Ramos (cell line): ENCODE data around the gene NOP16.

Source experiments
- in situ Hi-C: fragments of 300-500 bp; cut with MboI; formaldehyde crosslinking; loops from one replicate; pipeline ENCODE4 v1.14.3; 2022; ENCODE audit warnings: low sequenced_read_pairs; ENCODE audit not compliant: unreplicated experiment

NOP16 gene

GRCh38 chr5:176412517-176413254 is 24.3 kb upstream of the NOP16 start:
- in situ Hi-C loops: loop anchor here (25.0 kb wide), 1 partner anchor 675 kb away; no protein-coding TSS in a partner anchor

DNA sequence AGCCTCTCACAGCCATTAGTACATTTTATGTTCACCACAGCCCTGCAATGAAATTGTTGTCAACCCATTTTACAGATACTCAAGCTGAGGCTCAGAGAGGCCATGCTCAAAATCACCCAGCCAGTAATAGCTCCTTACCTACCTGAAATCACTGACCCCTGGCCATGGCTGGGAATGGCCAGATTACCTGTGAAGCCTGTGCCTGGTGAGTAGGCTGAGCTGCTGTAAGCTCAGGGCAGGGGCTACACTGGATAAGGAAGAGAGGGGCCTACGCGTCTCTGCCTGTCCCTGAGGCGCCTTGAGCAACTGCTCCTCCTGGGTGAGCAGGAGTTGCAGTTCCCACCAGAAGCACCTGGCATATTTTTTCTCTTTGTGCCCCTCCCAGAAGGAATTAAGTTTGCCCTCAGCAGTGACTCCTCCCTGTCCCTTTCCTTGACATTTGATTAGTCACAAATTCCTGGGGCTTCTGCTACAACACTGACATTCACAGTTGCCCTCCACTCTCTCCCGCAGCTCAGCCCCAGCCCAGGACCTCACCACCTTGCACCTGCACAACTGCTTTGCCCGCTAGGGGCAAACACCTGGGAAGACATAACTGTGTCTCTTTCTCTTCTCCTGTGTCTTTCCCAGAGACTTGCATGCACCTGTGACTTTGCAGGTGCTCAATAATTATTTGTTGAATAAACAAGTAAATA is 22.2 kb upstream of the NOP16 start:
- in situ Hi-C loops: loop anchor here (25.0 kb wide), 1 partner anchor 673 kb away; no protein-coding TSS in a partner anchor

GRCh38 chr5:176409765-176410164 is 21.4 kb upstream of the NOP16 start:
- in situ Hi-C loops: loop anchor here (25.0 kb wide), 1 partner anchor 672 kb away; no protein-coding TSS in a partner anchor

DNA sequence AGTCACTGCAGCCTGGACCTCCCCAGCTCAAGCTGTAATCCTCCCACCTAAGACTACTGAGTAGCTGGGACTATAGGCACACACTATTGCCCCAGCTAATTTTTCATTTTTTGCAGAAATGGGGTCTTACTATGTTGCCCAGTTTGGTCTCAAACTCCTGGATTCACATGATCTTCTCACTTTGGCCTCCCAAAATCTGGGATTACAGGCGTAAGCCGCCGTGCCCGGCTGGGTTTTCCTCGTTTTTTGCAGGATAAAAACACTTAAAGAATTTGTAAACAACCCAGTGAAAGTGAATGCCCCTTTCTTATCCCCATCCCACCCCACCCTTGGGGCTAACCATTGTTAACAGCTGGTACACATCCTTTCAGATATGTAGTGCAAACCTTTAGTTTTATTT is 20.2 kb upstream of the NOP16 start:
- in situ Hi-C loops: loop anchor here (25.0 kb wide), 1 partner anchor 671 kb away; no protein-coding TSS in a partner anchor

GRCh38 chr5:176408252-176408573 is 19.8 kb upstream of the NOP16 start:
- in situ Hi-C loops: loop anchor here (25.0 kb wide), 1 partner anchor 671 kb away; no protein-coding TSS in a partner anchor

- in situ Hi-C loops: loop anchor here (25.0 kb wide), 1 partner anchor 670 kb away; no protein-coding TSS in a partner anchor
These were observed 19.3 kb upstream of the NOP16 start for GRCh38 chr5:176407456-176408251.

DNA sequence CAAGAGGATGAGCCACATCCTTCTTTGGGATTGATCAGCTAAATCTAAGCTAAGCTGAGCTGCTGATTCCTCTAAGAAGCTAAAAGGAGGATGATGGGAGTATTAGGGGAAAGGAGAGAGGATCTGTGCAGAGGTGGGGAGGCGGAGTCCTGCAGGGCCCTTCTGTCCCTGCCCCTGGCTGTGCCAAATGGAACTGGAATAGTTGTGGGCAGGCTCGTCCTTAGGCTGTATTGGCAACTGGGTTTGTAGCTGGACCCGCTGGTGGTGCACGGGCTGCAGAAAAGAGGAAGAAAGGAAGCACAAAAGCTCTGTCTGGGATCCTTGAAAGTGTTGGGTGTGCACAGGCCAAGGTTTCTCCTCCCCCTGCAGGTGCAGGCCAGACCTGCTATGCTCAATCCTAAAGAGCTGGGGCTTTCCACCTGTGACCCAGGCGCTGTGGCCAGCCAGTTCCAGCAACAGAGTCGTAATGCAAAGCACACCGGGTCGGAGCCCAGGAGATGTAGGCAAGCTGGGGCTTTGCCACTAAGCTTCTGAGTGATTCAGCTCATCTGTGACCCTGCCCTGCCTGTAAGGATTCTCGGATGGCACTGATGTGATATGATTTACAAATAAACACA is 18.1 kb upstream of the NOP16 start:
- in situ Hi-C loops: loop anchor here (25.0 kb wide), 1 partner anchor 669 kb away; no protein-coding TSS in a partner anchor

DNA sequence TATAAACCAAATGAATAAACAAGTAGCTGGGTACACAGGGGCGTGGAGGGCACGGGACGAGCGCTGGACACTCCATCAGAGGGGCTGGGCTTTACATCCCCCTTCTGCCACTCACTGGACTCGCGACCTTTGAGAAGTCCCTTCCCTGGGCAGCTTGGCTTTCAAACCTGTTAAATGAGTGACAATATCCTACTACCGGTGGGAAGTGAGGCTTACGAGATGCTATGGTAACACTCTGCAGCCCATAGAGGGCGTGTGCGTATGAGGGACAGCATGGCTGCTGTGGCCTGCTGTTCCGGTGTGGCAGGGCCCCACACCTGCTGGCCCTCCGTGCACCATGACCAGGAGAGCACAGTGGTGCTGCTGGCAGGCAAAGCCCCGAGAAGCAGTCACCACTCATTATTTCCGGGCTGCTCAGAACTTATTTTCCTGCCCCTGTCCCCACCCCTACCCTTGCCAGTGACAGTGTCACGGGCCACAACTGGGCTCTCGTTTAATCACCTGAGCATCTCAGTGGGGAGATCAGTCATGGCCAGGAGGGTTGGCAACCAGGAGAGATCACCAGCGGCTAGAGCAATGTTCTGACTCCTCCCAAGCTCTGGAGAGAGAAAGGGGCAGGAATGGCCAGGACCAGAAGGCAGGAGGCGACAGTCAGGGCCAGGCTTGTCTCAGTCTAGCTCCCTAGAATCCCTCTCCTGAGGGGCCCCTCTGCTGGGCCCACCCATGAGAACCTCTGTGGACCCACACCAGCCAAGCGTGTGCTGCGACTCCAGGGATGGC is 17.4 kb upstream of the NOP16 start:
- in situ Hi-C loops: loop anchor here (25.0 kb wide), 1 partner anchor 669 kb away; no protein-coding TSS in a partner anchor

- in situ Hi-C loops: loop anchor here (25.0 kb wide), 1 partner anchor 664 kb away; no protein-coding TSS in a partner anchor
These were observed 13.1 kb upstream of the NOP16 start for GRCh38 chr5:176401281-176402205.

DNA sequence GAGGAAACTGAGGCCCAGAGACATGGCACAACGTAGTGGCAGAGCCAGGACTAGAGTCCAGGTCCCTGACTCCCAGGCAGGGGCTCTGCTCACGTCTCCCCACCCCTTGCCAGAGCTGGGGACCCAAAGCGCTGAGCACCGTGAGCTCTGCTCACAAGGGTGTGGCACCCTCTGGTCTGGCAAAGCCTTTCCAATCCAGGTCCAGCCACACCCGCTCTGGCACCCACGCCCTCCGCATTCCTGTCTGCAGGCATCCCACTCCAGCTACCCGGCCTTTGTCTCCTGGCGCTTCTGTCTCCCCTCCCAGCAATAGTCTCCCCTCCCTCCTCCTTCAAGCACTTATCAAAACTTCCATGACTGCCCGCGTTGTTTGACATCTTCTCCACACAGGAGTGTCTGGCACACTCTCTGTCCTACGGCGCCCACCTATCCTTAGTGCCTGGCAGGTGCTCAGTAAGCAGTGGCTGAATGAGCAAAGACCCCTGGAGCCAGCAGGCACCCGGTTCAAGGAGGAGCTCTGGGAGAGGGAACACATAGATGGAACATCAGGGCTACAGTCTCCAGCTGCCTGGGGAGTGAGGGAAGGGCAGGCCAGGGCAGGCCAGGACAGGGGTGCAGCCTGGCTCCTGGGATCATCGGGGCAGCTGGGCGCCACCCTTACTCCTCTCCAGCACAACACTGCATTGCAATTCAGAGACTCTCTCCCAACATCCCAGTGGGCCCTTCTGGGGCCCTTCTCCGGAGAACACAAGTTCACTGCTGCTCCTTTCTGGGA is 12.2 kb upstream of the NOP16 start:
- in situ Hi-C loops: loop anchor here (25.0 kb wide), 1 partner anchor 663 kb away; no protein-coding TSS in a partner anchor

DNA sequence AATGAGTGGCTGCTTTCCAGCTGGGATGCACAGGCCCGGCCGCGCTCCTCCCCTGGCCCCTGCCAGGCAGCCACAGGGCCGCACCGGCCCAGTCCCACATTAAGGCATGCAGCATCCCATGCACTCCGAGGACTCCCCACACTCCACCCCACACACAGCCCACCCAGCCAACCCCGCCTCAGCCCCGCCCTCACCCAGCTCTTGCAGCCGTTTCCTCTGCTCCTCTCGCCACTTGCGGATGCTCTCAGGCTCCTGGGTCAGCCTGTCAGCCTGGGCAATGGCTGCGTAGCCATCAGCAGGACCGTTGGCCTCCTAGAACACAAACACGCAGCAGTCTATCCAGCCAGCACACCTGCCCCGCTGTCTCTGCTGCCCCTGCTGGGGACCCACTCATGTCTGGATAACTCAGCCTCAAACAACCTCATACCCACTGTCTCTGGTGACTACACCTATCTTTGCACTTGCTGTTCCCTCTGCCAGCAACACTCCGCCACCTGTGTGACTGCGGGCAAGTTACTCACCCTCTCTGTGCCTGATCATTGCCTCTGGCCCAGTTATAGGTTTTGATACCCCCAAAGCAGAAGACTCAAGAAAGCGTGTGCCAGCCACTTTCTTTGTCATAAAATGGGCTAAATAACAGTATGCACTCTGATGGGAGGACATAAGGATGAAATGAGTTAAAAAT is 9.5 kb upstream of the NOP16 start:
- in situ Hi-C loops: no loop called here

DNA sequence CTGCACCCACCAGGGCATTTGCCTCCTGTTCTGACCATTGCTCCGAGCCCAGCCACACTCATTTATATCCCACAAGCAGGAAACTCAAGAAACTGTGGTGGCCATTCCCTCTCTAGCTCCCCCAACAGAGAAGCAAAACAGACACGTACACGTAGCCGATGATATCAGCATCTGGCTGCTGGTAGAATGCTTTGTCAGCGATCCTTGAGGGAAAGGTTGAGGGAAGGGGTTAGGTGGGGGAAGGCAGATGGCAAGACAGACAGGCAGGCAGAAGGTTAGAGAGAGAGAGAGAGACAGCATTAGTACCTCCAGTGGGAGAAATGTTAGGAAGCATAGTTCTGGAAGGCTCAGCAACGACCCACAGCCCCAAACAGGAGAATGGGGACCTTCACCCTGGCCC is 7.9 kb upstream of the NOP16 start:
- in situ Hi-C loops: no loop called here

DNA sequence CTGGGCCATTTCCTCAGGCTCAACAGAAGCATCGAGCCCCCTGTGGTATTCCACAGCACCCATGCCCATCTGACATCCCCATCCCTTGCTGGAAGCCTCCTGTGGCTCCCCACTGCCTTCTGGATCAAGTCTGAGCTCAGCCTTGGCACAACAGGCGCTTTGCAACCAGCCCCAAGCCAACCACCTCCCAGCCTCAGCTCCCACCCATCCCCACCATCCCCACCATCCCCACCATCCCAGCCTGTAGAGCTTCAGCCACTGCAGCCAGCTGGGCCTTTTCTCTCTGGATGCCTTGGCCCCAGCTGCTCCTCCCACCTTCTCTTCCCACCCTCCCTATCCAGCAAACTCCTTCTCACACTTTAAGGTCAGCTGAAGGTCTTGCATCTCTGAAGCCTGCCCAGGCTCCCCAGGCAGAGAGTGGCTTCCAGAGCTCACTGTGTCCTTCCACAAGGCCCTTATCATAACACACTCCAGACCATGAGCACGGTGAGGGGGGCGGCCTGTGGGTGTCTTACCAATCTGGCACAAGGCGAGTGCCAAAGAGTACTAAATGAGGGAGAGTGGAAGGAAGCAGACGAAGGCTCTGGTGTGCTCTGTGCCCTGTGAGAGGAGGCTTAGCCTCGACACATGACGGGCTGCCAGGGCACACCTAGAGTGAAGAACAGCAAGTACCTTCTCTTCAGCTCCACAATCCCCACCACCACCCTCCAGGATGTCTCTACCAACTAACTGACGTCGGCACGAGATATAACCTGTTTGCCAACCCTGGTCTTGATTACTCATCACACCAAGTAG is 6.7 kb upstream of the NOP16 start:
- in situ Hi-C loops: no loop called here

DNA sequence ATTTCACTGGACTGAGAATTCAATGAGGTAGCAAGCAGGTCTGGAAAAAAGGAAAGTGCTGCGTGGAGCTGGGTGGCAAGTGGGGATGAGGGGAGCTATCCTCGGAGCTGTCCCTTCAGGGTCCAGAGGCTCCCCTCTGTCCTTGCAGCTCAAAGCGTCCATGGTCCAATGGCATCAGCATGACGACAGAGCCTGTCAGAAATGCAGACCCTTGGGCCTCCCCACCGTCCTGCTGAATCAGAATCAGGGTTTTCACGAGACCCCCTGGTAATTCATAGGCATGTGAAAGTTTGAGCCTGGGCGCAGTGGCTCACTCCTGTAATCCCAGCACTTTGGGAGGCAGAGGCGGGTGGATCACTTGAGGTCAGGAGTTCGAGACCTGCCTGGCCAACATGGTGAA is 5.7 kb upstream of the NOP16 start:
- in situ Hi-C loops: no loop called here

DNA sequence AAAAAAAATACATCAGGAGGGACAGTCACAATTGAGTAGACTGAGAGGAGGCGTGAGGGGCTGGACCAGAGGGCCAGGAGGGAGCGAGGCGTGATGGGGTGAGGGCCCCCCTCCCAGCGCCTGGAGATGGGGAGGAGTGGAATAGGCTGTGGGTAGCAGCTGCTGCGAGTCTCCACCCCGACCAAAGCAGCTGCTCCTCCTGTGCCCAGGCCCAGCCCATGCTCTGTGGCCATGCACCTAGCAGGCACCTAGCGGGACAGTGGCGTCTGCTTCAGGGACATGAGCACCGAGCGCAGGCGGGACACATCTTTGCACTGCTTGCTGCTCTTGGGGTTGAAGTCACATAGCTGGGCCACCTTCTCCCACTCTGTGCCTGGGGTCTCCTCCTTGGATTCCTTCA is 4.1 kb upstream of the NOP16 start:
- in situ Hi-C loops: no loop called here

GRCh38 chr5:176391999-176392398 is 3.6 kb upstream of the NOP16 start:
- in situ Hi-C loops: no loop called here
